ENCODE data around the gene FLAD1.

FLAD1 gene

GRCh38 chr1:155017041-155017945 is 34.1 kb downstream of the FLAD1 start:
- peak; percentile 92 for DNase-seq (ENCODE audit: low spot score)

GRCh38 chr1:155017946-155018316 is 34.8 kb downstream of the FLAD1 start:
- DNase-seq (ENCODE audit: low spot score) = no peak

DNA sequence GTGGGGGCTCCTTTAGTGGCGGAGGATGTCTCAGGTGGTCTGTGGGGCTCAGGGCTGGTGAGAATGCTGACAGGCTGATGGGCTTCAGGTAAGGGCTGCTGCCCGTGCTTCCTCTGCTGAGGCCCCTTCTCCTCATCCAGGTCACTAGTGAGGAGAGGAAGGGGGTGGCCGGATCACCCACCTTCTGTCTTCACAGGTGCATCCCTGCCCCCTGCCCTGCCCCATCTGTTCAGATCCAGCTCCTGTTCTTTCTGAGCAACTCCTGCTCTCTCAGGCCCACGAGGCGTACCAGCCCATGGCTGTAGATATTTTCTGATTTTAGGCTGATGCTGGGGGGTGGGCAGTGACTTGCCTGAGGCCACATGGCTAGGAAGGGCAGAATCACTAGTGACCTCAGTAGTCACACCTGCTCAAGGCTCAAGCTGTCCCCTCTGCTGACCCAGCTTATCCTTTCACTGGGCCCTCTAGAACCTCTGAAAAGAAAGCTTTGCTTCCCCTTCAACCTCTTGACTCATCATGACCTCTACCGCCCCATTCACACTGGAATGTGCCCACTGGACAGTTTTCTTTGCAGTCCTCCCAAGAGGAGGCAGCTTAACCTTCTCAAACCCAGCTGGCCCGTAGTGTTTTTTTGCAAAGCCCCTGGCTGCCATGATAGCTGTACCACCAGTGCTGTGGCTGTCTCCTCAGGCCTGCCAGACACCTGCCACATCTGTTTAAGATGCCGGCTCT is 35.6 kb downstream of the FLAD1 start:
- DNase-seq (ENCODE audit: low spot score) = no peak

DNA sequence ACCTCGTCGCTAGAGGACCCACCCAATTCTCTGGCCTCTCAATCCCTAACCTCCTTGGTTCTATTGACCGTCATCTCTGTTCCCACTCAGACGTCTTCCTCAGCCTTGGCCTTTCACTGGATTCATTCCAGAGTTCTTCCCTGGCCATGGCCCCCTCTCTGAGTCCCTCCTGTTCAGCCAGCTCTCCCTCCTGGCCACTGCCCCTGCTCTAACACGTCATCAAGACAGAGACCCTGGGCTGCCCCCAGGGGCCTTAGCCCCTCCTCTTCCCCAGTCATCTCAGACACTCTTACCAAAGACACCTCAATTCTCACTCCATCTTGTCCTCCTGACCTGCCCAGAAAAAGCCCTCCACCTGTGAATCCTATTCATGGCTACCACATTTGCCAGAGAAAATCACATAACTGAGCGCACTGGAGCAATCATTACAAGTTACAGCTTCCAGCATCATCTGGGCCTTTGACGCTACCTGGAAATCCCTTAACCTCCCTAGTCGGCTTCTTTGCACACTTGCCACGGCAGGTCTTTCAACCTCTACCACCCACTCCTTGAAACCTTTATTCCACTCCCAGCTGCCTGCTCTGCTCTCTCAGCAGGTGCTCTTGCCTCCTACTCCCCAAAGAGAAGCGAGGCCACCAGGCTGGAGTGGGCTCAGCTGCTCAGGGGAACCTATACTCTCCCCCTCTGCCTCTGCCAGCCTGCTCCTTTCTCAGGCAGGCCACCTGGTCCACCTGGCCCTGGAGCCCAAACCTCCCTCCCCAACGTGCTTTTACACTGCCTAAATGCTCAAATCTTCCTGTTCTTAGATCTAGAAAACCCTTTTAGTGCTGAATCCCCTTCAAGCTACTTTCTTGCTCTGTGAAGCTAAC is 36.5 kb downstream of the FLAD1 start:
- DNase-seq (ENCODE audit: low spot score) = no peak

DNA sequence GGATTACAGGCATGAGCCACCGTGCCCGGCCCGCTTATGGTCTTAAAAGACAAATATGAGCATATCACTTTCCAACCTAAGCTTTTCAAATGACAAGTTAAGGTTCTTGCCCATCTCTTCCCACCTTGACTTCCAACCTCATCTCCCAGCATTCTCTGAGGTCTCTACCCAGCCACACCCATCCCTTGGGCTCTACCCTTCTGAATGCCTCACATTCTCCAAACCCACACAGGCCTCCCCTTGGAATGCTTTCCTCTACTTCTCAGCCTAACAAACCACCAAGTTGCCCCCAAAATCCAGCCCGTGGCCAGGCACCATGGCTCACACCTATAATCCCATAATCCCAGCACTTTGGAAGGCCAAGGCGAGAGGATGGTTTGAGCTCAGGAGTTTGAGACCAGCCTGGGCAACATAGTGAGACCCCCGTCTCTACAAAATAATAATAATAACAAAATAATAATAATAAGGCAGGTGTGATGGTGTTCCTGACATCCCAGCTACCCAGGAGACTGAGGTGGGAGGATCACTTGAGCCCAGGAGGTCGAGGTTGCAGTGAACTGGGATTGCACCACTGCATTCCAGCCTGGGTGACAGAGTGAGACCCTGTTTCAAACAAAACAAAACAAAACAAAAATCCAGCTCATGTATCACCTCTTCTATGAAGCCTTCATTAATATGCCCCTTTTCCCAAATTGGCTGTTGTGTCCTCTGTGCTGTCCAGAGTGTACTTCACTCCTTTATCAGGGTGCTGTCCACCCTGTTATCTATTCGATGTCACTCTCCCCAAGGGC is 39.2 kb downstream of the FLAD1 start:
- no peak for DNase-seq (ENCODE audit: low spot score)

DNA sequence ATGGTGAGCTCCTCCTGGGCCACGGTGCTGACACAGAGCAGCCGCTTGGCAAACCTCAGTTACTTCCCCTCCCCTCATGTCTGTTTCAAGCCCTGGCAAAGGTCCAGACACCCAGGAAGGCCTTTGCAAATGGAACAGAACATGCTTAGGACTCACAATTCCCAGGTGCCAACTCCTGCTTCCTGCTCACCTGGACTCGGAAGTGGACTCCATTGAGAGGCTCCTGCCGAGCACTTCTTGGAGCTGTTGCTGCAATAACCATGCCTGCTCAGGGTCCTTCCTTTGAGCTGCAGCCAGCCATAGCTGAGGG is 39.7 kb downstream of the FLAD1 start:
- no peak for DNase-seq (ENCODE audit: low spot score)

GRCh38 chr1:155023627-155024026 is 40.5 kb downstream of the FLAD1 start:
- DNase-seq (ENCODE audit: low spot score) = no peak

- no peak for DNase-seq (ENCODE audit: low spot score)
These were observed 41.2 kb downstream of the FLAD1 start for GRCh38 chr1:155024315-155024714.

GRCh38 chr1:155026154-155026553 is 43.0 kb downstream of the FLAD1 start:
- DNase-seq (ENCODE audit: low spot score) = no peak

GRCh38 chr1:155026588-155026987 is 43.4 kb downstream of the FLAD1 start:
- DNase-seq (ENCODE audit: low spot score) = no peak

DNA sequence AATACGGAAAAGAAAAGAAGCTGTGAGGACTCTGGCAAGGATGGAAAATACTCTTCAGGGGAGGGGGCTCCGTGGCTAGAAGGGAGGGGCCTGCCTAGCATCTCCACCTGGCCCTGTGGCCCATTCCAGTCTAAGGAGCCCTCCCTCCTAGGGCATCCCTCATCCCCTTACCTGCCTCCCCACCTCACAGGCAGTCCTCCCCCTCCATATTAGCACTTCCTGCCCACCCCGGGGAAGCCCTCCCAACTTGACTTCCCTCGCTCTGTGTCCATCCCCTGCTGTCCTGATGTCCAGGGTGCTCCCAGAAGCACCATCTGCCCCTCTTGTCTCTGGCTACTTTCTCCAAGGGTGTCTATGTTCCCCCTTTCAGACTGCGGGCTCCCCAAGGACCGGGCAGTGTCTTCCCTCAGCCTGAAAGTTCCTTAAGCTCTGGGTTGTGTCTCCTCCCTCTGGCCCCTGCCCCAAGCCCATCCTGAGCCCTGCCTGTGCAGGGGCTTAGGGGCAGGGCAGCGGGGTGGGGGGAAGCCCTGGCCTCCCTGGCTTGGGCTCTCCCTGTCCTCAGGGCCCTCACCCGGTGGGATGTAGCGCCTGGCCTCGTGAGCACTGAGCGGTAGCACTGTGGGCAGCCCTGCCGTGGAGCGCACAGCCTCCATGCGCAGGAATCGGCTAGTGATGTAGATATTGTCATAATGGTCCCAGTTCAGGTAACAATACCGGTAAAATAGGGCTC is 46.5 kb downstream of the FLAD1 start:
- DNase-seq (ENCODE audit: low spot score) = no peak

DNA sequence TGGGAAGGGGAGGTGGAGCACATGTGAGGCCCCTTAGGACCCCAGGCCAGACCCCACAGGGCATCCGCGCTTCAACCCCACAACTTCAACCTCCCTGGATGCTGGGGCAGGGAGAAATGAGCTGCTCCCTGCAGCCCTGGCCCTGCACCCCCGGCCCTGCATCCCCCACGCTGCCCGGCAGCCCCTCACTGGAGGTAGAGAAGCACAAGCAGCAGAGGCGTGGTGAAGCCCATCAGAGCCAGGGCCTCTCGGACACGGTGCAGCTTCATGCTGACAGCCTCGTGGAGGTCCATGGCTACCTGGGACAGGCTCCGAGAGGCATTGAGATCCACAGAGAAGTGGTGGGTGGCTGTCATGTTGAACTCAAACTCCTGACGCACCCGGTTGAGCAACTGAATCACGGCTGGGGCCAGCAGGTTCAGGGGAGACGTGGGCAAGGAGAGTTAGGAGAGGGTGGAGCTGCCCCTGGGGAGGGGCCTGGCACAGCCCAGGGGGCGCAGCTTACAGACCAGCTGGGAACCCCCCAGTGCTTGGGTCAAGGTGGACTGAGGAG is 47.2 kb downstream of the FLAD1 start:
- no peak for DNase-seq (ENCODE audit: low spot score)

GRCh38 chr1:155030899-155031298 is 47.8 kb downstream of the FLAD1 start:
- DNase-seq (ENCODE audit: low spot score) = no peak

GRCh38 chr1:155032886-155033285 is 49.7 kb downstream of the FLAD1 start:
- DNase-seq (ENCODE audit: low spot score) = no peak

GRCh38 chr1:155033524-155033923 is 50.4 kb downstream of the FLAD1 start, which contains the start of the genes DCST1 and DCST2:
TSS of gene DCST1 (plus strand) at chr1:155033824. CDS start at chr1:155034037, 213 bp downstream.
TSS of gene DCST2 (minus strand) at chr1:155033781. CDS start at chr1:155033701, 80 bp downstream.
- DNase-seq (ENCODE audit: low spot score) = no peak

DNA sequence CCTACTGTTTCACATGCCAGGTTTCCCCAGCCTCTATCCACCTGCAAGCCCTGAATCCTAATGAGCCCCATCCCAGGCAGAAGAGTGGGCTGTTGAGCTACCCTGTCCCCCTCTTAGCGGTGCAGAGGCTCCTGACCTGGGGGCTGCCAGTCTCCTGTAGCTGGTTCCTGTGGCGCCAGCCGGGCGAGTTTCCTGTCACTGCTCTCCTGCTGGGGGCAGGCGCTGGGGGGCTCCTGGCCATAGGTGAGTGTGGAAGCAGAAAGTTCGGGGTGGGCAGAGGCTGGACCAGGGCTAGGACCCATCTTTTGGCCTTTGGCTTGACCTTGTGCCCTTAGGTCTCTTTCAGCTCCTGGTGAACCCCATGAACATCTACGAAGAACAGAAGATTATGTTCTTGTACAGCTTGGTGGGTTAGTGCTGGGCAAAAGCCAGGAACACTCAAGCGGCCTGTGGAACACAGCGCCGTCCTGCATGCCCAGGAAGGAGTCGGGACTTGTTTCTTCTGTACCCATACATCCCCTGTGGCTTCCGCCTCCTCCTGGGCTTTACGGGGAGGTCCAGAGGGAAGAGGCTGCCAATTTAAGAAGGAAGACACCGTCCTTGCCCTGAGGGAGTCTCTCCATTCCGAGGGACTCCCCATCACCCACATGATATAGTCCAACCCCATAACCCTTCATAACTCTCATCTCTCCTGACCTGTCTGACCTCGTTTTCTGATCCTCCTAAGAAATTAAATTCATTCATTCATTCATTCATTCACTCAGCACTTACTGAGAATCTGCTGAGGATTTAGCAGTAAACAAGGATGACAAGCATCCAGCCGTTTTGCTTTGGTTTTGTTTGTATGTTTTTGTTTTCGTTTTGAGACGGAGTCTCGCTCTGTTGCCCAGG is 51.4 kb downstream of the FLAD1 start:
- no peak for DNase-seq (ENCODE audit: low spot score)

- DNase-seq (ENCODE audit: low spot score) = no peak
These were observed 52.8 kb downstream of the FLAD1 start for GRCh38 chr1:155035936-155036335.

GRCh38 chr1:155037043-155037442 is 53.9 kb downstream of the FLAD1 start:
- DNase-seq (ENCODE audit: low spot score) = no peak

DNA sequence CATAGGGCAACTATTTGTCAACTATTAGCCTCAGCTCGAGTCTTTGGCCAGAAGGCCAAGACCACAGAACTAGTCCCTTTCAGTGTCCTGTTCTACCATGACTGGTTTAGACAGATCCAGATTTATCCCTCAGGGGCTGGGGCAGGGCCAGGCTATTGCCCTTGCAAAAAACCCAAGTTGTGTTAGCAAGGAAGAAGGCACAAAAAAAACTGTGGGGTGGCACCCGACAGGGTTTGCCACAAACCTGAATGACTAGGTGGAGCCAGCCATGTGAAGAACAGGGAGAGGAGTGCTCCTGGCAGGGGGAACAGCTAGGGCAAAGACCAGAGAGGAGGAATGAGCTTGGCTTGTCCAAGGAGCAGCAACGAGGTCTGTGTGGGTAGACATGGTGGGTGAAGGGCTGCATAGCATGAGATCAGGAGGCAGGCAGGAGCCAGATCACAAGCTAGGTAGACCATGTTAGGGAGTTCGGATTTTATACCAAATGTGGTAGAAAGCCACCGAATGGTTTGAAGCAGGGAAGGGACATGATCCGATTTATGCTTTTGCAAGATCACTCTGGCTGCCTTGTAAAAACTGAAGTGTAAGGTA is 54.8 kb downstream of the FLAD1 start:
- DNase-seq (ENCODE audit: low spot score) = no peak
